GM19043 (cell line): Measurements from ENCODE around the gene S100Z.
A peak's percentile ranks its signal among the peaks of the same experiment; 100 is the strongest.
"Not testable (repeated sequence)": the region's sequence is repeated elsewhere in the genome, so short reads cannot be mapped to it uniquely, and the experiment has no call there.

ENCODE experiments used
- ATAC-seq: cut with Tn5 transposase; IDR thresholded peaks from one replicate; pipeline ENCODE4 v1.9.1; 2021; ENCODE audit warnings: low read depth; ENCODE audit not compliant: unreplicated experiment

The S100Z gene

GRCh38 chr5:76945238-76945637 lies 95.4 kb downstream of the S100Z start:
- ATAC-seq = not testable (repeated sequence)

- no peak for ATAC-seq
These were observed 96.3 kb downstream of the S100Z start for GRCh38 chr5:76946090-76946489.

GRCh38 chr5:76947082-76947503 lies 97.3 kb downstream of the S100Z start:
- ATAC-seq = no peak

GRCh38 chr5:76952795-76953536 lies 103.2 kb downstream of the S100Z start, which contains the start of gene CRHBP:
Gene CRHBP, plus strand, starts transcription at chr5:76953045. Its CDS starts 90 bp downstream, at chr5:76953135.
- ATAC-seq = no peak

GRCh38 chr5:76953551-76954382 lies 104.0 kb downstream of the S100Z start:
- ATAC-seq = no peak

GRCh38 chr5:76954383-76954763 lies 104.6 kb downstream of the S100Z start:
- no peak for ATAC-seq

GRCh38 chr5:76956033-76956432 lies 106.2 kb downstream of the S100Z start:
- no peak for ATAC-seq

- no peak for ATAC-seq
These were observed 109.4 kb downstream of the S100Z start for GRCh38 chr5:76958991-76959767.

- peak; percentile 51 for ATAC-seq
These were observed 110.3 kb downstream of the S100Z start for GRCh38 chr5:76960004-76960625.

GRCh38 chr5:76964060-76964459 lies 114.2 kb downstream of the S100Z start:
- no peak for ATAC-seq
